Hematopoietic multipotent progenitor cell (in vitro differentiated cells): ENCODE data around the gene TRIM10. TPM values are rescaled to one million over a fixed set of nuclear protein-coding genes. Genes with fewer than 3 reads are reported as not detected.
A peak's percentile ranks its signal among the peaks of the same experiment; 100 is the strongest.
"Not testable (repeated sequence)": the region's sequence is repeated elsewhere in the genome, so short reads cannot be mapped to it uniquely, and the experiment has no call there.

Experiments used
- DNase-seq, 3 donors: peaks; one replicate each; pipeline ENCODE4 v3.0.0-alpha.2; 2011 to 2015; ENCODE audit warnings: low read depth in 2 of 3, low spot score in 2 of 3
- total RNA-seq: library from RNA; depleted of rRNA; stranded (reverse); fragments of >200 nt; gene quantifications from one replicate; pipeline ENCODE4 v1.2.3, GENCODE V29; 2012

Gene TRIM10
- total RNA-seq, 1 donor, result under 0.01 TPM

DNA sequence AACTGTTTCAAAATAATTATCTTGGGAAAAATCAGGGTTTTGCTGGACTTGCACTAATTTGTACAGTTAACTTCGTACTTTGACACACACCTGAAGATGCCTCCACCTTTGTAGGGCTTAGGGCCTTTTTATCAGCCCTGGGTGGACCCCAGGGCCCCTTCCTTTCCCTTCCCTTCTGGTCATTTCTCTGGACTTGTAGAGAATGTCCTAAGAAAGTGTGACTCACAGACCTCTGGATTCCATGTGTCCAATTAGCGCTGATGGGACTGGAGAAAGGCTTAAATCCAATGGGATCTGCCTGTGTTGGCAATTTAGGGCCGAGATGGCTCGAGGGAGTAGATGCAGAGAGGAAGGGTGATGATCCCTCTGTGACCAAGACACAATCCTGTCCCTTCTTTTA, 11.7 kb upstream of the TRIM10 start:
- no peak for DNase-seq

- no peak for DNase-seq
These were observed 10.9 kb upstream of the TRIM10 start for GRCh38 chr6:30171677-30172471.

GRCh38 chr6:30169658-30170614, 8.9 kb upstream of the TRIM10 start:
- peak in 2 of 3 donors; percentile 64 to 81 for DNase-seq

DNA sequence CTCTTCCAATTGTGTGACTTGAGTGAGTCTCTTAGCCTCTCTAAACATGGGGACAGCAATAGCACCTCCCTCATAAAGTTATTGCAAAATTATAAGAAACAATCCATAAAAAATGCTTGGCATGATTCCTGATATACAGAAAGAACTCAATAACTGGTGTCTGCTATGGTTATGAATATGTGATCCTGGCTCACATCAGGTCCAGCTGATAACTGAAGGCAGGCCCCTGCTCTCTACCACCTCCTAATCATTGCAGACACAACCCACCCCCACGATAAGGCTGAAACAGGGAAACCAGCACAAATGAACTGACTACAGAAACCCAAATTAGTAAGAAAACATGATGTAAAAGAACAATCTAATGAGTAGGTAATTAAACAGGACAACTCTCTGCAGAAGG, 7.7 kb upstream of the TRIM10 start:
- DNase-seq, result no peak

DNA sequence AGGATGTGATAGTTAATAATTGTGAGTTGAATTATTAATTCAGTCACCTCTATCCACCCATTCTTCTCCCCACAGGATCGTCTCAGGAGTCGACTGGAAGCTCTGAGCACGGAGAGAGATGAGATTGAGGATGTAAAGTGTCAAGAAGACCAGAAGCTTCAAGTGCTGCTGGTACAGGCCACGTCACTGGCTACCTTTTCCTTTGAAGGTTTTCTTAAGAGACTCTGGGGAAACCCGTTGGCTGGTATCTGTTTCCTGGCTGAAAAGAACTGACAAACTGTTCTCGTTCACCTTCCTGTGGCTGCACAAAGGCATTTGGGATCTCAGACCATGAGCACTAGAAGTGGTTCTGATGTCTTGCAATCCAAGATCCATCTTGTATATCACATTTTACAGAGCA, 6.1 kb upstream of the TRIM10 start:
- DNase-seq, result peak in 1 of 3 donors; percentile 28

DNA sequence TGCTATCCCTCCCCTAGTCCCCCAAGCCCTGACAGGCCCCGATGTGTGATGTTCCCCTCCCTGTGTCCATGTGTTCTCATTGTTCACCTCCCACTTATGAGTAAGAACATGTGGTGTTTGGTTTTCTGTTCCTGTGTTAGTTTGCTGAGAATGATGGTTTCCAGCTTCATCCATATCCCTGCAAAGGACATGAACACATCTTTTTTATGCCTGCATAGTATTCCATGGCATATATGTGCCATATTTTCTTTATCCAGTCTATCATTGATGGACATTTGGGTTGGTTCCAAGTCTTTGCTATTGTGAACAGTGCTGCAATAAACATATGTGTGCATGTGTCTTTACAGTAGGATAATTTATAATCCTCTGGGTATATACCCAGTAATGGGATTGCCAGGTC, 4.2 kb upstream of the TRIM10 start:
- not testable (repeated sequence) for DNase-seq

DNA sequence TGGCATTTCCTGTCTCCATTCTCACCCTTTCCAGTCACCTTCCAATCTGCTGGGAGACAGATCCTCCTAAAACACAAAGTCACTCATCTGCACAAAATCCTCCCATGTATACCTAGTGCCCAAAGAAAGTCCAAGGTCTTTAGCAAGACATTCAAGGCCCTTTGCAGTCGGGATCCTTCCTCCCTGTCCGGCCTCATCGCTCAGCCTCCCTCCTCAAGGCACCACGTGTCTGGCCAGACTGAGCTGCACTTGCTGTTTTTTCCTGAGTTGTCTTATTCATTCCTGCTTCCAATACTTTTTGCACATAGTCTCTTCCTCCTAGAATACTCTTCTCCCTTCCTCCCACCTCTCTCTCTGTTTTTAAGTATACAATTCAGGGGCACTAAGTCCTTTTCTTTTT, 3.7 kb upstream of the TRIM10 start:
- no peak for DNase-seq

DNA sequence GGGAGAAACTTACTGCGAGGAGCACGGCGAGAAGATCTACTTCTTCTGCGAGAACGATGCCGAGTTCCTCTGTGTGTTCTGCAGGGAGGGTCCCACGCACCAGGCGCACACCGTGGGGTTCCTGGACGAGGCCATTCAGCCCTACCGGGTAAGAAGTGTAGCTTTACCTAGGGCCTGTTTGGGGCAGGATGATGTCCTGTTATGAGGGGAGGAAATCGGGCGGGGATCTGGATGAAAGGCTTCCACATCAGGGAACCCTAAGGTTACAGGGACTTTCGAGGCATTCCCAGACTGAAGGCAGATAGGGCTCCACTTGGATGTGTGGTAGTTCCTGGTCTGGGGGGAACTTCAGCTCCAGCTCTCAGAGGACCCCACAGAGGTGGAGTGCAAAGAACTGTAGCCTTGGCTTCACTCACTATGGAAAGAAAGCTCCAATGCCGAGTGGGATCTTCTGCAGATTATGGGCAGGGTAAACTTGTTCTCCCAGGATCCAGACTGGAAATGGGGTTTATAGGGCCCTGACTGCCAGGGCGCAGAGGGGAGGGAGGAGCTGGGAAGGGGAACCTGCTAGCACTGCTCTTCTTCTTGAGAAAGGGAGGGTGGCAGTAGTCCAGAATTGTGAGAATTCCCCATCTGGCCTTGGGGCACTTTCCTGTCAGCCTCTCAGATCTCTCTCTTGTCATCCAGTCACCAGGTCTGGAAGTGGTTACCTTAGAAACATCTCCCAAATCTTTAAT, 3.1 kb upstream of the TRIM10 start:
- no peak for DNase-seq

DNA sequence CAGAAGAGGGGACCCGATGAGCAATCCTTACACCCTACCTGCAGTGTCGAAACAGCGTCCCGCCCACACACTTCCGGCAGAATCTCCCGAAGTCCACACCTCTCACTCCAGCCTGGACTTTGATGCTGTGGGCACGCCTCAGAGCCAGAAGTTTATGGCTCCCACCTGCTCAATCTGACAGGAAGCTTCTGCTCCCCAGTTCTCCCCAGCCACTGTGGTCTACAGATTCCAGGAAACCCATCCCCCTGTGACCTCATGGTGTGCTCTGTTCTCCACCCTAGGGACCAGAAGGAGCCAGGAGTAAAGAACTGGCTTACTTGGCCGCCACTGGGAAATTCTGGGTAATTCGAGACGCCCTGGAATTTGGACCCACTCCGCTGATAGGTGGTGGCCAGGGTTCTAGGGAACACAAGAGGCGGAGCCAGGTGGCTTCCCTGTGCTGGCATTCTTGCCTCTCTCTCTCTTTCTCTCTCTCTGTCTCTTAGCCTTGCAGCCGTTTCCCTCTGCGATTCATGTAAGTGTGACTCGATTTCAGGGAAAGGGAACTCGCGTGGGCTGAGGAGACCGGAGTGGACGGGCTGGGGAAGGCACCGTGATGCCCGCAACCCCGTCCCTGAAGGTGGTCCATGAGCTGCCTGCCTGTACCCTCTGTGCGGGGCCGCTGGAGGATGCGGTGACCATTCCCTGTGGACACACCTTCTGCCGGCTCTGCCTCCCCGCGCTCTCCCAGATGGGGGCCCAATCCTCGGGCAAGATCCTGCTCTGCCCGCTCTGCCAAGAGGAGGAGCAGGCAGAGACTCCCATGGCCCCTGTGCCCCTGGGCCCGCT, 2.3 kb upstream of the TRIM10 start, which contains the start of gene TRIM15:
Gene TRIM15 (plus strand): TSS at position 457 of the 828 bp plus-strand sequence. CDS start 139 bp downstream, at position 596.
- DNase-seq, result no peak

GRCh38 chr6:30162265-30163089, 1.5 kb upstream of the TRIM10 start:
- DNase-seq, result no peak

- DNase-seq, result no peak
These were observed 815 bp downstream of the TRIM10 start for GRCh38 chr6:30160008-30160784.

DNA sequence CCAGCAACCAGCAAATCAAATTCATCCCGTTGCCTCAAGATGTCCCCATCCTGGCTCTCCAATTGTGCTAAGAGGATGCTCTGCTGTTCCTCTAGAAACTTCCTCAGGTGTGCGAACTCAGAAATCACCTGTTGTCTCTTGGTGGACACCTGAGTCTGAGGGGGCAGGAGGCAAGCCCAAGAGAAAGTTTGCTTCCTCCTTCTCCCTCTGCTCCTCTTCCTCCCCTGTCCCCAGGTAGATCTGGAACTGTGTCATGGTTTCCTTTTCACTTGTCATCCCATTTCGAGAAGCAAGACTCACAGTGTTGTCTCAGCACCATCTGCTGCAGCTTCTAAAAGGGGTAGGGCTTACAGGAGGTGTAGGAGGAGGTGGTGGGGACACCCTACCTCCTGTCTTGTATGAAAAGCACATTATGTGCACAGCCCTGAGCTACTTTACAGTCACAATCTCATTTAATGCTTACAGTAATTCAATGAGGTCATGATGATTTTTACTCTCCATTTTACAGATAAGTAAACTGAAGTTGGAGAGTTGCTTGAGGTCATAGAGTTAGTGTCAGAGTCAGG, 2.5 kb downstream of the TRIM10 start:
- DNase-seq, result no peak

- no peak for DNase-seq
These were observed 3.0 kb downstream of the TRIM10 start for GRCh38 chr6:30157999-30158398.

GRCh38 chr6:30157581-30157980, 3.4 kb downstream of the TRIM10 start:
- DNase-seq, result no peak

GRCh38 chr6:30156774-30157173, 4.2 kb downstream of the TRIM10 start:
- no peak for DNase-seq

GRCh38 chr6:30156262-30156599, 4.8 kb downstream of the TRIM10 start:
- no peak for DNase-seq

DNA sequence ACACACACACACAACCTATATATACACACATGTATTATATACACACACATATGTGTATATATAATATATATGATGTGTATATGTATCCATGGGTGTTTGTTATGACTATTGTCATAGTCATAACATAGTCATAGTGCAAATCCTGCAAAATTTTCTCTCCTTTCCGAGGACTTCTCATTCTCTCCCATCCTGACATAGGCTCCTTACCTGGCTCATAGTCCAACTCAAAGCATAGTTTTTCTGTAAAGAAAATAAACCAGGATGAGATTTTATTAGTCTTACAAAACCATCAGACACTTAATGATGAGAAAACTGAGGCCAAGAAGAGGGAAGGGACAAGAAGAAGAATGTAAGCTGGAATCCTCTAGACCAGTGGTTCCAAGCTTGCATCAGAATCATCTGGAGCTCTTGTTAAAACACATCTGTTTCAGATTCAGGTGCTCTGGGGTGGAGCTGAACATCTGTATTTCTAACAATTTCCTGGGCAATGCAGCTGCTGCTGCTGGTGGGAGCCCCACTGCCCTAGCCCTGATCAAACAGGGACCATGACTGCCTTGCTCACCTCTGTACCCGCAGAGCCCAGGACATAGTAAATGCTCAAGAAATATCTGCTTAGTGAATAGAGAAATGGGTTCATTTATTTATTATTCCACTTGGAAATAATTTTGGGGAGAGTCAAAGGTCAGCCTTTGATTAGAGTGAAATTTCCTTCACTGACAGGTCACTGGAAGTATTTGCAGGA, 5.3 kb downstream of the TRIM10 start:
- DNase-seq, result no peak
